Peyer's patch (tissue), 4 donors: ENCODE results near the gene UGT1A7. TPM values are rescaled to one million over a fixed set of nuclear protein-coding genes. Genes with fewer than 3 reads are reported as not detected.
A peak's percentile ranks its signal among the peaks of the same experiment; 100 is the strongest.

Experiments used
- DNase-seq, 3 donors: peaks; one replicate each; pipeline ENCODE4 v3.0.0-alpha.2; 2017 to 2019
- H3K27ac ChIP-seq, 4 donors: fragments of 200-600 bp; sonication (generic); one replicate each; pipeline ENCODE4 v1.5.1; 2016 to 2019
- H3K27me3 ChIP-seq, 2 donors: fragments of 200-600 bp; sonication (generic); one replicate each; pipeline ENCODE4 v1.5.1; 2019
- H3K36me3 ChIP-seq, 3 donors: fragments of 200-600 bp; sonication (generic); one replicate each; pipeline ENCODE4 v1.5.1; 2016 to 2019
- H3K4me1 ChIP-seq, 4 donors: fragments of 200-600 bp; sonication (generic); one replicate each; pipeline ENCODE4 v1.5.1; 2016 to 2019
- H3K4me3 ChIP-seq, 4 donors: fragments of 200-600 bp; sonication (generic); 1 replicate in 3 of 4; 2 replicates in 1 of 4; pipeline ENCODE4 v1.5.1; 2016 to 2019; ENCODE audit warnings: mild to moderate bottlenecking in 1 of 4
- H3K9me3 ChIP-seq, 4 donors: fragments of 200-600 bp; sonication (generic); one replicate each; pipeline ENCODE4 v1.5.1; 2016 to 2019; ENCODE audit warnings: mild to moderate bottlenecking in 1 of 4
- POLR2A ChIP-seq, 2 donors: fragments of 450-650 bp; IDR thresholded peaks; one replicate each; pipeline ENCODE4 v1.5.1; 2017; ENCODE audit warnings: antibody characterized with exemption in 2 of 2, mild to moderate bottlenecking in 2 of 2, moderate library complexity in 2 of 2
- total RNA-seq, 4 donors: library from RNA; depleted of rRNA; stranded (reverse); fragments of >200 nt; gene quantifications; one replicate each; pipeline ENCODE4 v1.1.0, GENCODE V29; 2016
- TF ChIP-seq, protein P1 (sequence below), 6 experiments: fragments of 450-650 bp in 4 of 6; fragments of 200-600 bp in 2 of 6; sonication (generic) in 1 of 6; IDR thresholded peaks; one replicate each; pipeline ENCODE4 v1.5.1; 2017 to 2019; ENCODE audit warnings: antibody characterized with exemption in 6 of 6, mild to moderate bottlenecking in 3 of 6, moderate library complexity in 1 of 6

The UGT1A7 gene
- total RNA-seq, 4 donors from 2014 or later = 8.3 to 33.9 (median 25.0) TPM

DNA sequence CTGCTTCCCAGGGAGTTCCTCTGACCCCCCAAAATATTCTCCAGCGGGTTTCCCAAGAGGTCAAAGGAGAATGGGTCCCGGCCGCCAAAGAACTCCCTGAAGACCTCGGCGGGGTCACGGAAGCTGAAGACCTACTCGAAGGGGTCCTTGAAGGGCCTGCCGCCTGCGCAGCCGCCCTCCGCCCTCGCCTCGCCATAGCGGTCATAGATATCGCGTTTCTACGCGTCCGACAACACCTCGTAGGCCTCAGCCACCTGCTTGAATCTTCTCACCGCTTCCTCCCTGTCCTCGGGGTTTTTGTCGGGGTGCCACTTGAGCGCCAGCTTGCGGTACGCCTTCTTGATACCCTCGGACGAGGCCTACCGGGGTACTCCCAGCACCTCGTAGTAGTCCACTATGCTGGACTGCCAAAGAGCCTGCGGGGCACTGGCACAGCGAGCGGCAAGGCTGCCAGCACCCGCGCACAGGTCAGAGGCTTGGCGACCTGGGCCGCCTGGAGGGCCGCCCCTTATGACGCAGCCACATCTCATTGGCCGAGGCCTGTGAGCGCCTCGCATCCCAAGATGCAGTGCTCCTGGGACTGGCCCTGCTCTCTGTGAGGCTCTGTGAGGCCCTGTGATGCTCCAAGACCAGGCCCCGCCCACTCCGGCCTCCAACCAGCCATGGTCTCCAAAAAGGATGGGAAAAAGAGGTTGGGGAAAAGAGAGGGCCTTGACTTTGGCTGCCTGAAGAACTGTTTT, 73.3 kb downstream of the UGT1A7 start:
- no peak for DNase-seq
- Histone ChIP-seq H3K4me1 (peaks cover 0 to 14% (median 3%) of the 10 kb centered on the region in 4 donors), H3K27ac (no peak overlapping the region), H3K9me3 (peaks cover 0 to 4% (median 2%) of the 10 kb centered on the region in 4 donors), H3K36me3 (no peaks in the 10 kb centered on the region), H3K27me3 (no peaks in the 10 kb centered on the region), H3K4me3 (no peak overlapping the region)
- TF ChIP-seq, protein P1, sequence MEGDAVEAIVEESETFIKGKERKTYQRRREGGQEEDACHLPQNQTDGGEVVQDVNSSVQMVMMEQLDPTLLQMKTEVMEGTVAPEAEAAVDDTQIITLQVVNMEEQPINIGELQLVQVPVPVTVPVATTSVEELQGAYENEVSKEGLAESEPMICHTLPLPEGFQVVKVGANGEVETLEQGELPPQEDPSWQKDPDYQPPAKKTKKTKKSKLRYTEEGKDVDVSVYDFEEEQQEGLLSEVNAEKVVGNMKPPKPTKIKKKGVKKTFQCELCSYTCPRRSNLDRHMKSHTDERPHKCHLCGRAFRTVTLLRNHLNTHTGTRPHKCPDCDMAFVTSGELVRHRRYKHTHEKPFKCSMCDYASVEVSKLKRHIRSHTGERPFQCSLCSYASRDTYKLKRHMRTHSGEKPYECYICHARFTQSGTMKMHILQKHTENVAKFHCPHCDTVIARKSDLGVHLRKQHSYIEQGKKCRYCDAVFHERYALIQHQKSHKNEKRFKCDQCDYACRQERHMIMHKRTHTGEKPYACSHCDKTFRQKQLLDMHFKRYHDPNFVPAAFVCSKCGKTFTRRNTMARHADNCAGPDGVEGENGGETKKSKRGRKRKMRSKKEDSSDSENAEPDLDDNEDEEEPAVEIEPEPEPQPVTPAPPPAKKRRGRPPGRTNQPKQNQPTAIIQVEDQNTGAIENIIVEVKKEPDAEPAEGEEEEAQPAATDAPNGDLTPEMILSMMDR (IDR thresholded peaks at IDR 0.05) = no peak
- no peak for TF ChIP-seq POLR2A (IDR thresholded peaks at IDR 0.05)

DNA sequence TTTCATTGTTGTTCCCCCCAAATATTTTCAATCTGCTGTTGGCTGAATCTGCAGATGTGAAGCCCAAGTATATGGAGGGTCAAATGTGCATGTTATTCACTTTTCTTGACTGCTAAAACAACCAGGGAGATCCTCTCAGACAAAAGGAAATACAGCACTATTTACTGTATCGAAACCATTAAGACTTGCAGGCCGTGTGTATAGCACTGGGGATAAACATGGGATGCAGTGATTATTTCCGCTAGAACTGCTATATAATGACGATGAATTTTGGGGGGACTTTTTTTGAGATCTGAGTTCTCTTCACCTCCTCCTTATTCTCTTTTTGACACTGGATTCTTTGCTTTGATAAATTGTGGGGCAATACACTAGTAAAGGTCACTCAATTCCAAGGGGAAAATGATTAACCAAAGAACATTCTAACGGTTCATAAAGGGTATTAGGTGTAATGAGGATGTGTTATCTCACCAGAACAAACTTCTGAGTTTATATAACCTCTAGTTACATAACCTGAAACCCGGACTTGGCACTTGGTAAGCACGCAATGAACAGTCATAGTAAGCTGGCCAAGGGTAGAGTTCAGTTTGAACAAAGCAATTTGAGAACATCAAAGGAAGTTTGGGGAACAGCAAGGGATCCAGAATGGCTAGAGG, 74.9 kb downstream of the UGT1A7 start:
- Histone ChIP-seq H3K4me1 (peaks cover 0 to 26% (median 3%) of the 10 kb centered on the region in 4 donors), H3K9me3 (no peaks in the 10 kb centered on the region), H3K36me3 (no peaks in the 10 kb centered on the region), H3K27ac (peak overlapping the region in 2 of 4 donors; percentile 34 to 67), H3K4me3 (no peak overlapping the region), H3K27me3 (no peaks in the 10 kb centered on the region)
- TF ChIP-seq POLR2A (IDR thresholded peaks at IDR 0.05) = no peak
- TF ChIP-seq, protein P1 (IDR thresholded peaks at IDR 0.05) = no peak
- DNase-seq = peak in 1 of 3 donors; percentile 58

DNA sequence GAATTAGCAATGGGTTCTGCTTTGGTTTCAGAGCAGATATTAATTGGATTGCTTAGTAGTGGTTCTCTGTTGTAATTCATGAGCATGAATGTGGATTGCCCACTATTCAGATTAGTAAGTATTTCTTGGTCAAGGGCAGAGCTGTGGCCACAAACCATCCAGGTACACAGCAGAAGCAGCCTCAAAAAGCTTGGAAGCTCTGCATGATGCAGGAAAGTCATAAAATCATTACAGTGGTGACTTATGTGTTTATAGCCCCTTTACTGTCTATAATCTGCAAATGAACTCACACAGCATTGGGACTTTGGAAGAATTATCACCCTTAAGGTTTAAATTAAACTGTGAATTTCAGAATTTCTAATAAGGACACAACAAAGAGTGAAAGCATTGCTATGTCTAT, 76.4 kb downstream of the UGT1A7 start:
- Histone ChIP-seq H3K4me3 (peak overlapping the region in 1 of 4 donors; percentile 6), H3K9me3 (no peaks in the 10 kb centered on the region), H3K27ac (peak overlapping the region in 3 of 4 donors; percentile 14 to 84 (median 34)), H3K4me1 (peaks cover 0 to 32% (median 3%) of the 10 kb centered on the region in 4 donors), H3K36me3 (no peaks in the 10 kb centered on the region), H3K27me3 (no peaks in the 10 kb centered on the region)
- DNase-seq = no peak
- TF ChIP-seq, protein P1 (IDR thresholded peaks at IDR 0.05) = no peak
- TF ChIP-seq POLR2A (IDR thresholded peaks at IDR 0.05) = no peak

DNA sequence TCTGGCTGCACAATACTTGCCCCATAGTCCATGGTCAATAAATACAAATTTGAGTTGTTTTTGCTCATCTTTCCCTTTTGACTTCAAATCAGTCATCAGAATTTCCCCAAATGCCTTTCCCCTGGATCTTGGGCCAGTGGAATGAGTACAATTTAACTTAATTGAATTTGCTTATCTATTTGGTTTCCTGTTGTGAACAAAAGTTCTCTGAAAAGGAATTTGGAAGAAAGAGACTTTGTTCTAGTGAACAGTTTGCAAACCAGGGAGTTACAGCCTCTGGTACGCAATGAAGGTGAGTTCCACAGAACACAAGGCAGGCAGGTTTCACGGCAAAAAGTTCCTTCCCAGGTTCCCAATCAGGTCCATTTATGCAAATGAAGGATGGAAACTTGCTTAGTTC, 77.1 kb downstream of the UGT1A7 start:
- no peak for DNase-seq

DNA sequence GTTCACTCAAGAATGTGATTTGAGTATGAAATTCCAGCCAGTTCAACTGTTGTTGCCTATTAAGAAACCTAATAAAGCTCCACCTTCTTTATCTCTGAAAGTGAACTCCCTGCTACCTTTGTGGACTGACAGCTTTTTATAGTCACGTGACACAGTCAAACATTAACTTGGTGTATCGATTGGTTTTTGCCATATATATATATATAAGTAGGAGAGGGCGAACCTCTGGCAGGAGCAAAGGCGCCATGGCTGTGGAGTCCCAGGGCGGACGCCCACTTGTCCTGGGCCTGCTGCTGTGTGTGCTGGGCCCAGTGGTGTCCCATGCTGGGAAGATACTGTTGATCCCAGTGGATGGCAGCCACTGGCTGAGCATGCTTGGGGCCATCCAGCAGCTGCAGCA, 78.3 kb downstream of the UGT1A7 start, which contains the start of gene UGT1A1:
TSS of gene UGT1A1 (plus strand) at position 228 of the 400 bp plus-strand sequence. CDS start at position 246, 18 bp downstream.
- DNase-seq = no peak

More for the DNA sequence above, 77.1 kb downstream of the UGT1A7 start:
- Histone ChIP-seq H3K4me1 (peaks cover 0 to 32% (median 3%) of the 10 kb centered on the region in 4 donors), H3K9me3 (no peaks in the 10 kb centered on the region), H3K36me3 (no peaks in the 10 kb centered on the region), H3K27ac (peak overlapping the region in 3 of 4 donors; percentile 14 to 84 (median 28)), H3K27me3 (no peaks in the 10 kb centered on the region), H3K4me3 (no peak overlapping the region)
- no peak for TF ChIP-seq POLR2A (IDR thresholded peaks at IDR 0.05)
- TF ChIP-seq, protein P1 (IDR thresholded peaks at IDR 0.05) = no peak

More for the DNA sequence above, 78.3 kb downstream of the UGT1A7 start, which contains the start of gene UGT1A1:
- peak in 1 of 2 donors; percentile 13 for TF ChIP-seq POLR2A (IDR thresholded peaks at IDR 0.05)
- TF ChIP-seq, protein P1 (IDR thresholded peaks at IDR 0.05) = no peak
- Histone ChIP-seq H3K4me3 (no peak within 1 kb of the TSS), H3K9me3 (no peaks in the 10 kb centered on the region), H3K4me1 (peaks cover 0 to 32% (median 3%) of the 10 kb centered on the region in 4 donors), H3K27ac (peak within 1 kb of the TSS in 3 of 4 donors; percentile 27 to 84 (median 31)), H3K27me3 (no peaks in the 10 kb centered on the region), H3K36me3 (no peaks in the 10 kb centered on the region)
